ENCODE data around the gene XYLB.

XYLB gene

GRCh38 chr3:38365469-38366062, 19.0 kb downstream of the XYLB start:
- no peak for DNase-seq

- DNase-seq: no peak
Observed at GRCh38 chr3:38366082-38366481, 19.5 kb downstream of the XYLB start.

GRCh38 chr3:38367779-38368178, 21.2 kb downstream of the XYLB start:
- DNase-seq: no peak

GRCh38 chr3:38368238-38368637, 21.7 kb downstream of the XYLB start:
- DNase-seq: no peak

- no peak for DNase-seq
Observed at GRCh38 chr3:38369186-38369585, 22.6 kb downstream of the XYLB start.

GRCh38 chr3:38370149-38370548, 23.6 kb downstream of the XYLB start:
- no peak for DNase-seq

GRCh38 chr3:38370861-38371260, 24.3 kb downstream of the XYLB start:
- no peak for DNase-seq

GRCh38 chr3:38371541-38372213, 25.1 kb downstream of the XYLB start:
- no peak for DNase-seq

GRCh38 chr3:38372214-38372601, 25.6 kb downstream of the XYLB start:
- no peak for DNase-seq

GRCh38 chr3:38374221-38374620, 27.6 kb downstream of the XYLB start:
- peak in 1 of 6 experiments; percentile 20 for DNase-seq

- no peak for DNase-seq
Observed at GRCh38 chr3:38375072-38375471, 28.5 kb downstream of the XYLB start.

- no peak for DNase-seq
Observed at GRCh38 chr3:38375488-38376097, 29.0 kb downstream of the XYLB start.

- DNase-seq: no peak
Observed at GRCh38 chr3:38376098-38376816, 29.7 kb downstream of the XYLB start.

- no peak for DNase-seq
Observed at GRCh38 chr3:38379201-38379770, 32.7 kb downstream of the XYLB start.

- no peak for DNase-seq
Observed at GRCh38 chr3:38382506-38383080, 36.0 kb downstream of the XYLB start.

- DNase-seq: no peak
Observed at GRCh38 chr3:38383156-38383875, 36.7 kb downstream of the XYLB start.

GRCh38 chr3:38386992-38387750, 40.6 kb downstream of the XYLB start:
- DNase-seq: no peak

GRCh38 chr3:38387862-38388261, 41.3 kb downstream of the XYLB start:
- no peak for DNase-seq

GRCh38 chr3:38392604-38393163, 46.1 kb downstream of the XYLB start:
- no peak for DNase-seq

- no peak for DNase-seq
Observed at GRCh38 chr3:38396239-38396638, 49.7 kb downstream of the XYLB start.

GRCh38 chr3:38396861-38397260, 50.3 kb downstream of the XYLB start:
- DNase-seq: no peak
